Measurements from ENCODE around the gene PCDHA9.
"Not testable (repeated sequence)": the region's sequence is repeated elsewhere in the genome, so short reads cannot be mapped to it uniquely, and the experiment has no call there.

Gene PCDHA9

DNA sequence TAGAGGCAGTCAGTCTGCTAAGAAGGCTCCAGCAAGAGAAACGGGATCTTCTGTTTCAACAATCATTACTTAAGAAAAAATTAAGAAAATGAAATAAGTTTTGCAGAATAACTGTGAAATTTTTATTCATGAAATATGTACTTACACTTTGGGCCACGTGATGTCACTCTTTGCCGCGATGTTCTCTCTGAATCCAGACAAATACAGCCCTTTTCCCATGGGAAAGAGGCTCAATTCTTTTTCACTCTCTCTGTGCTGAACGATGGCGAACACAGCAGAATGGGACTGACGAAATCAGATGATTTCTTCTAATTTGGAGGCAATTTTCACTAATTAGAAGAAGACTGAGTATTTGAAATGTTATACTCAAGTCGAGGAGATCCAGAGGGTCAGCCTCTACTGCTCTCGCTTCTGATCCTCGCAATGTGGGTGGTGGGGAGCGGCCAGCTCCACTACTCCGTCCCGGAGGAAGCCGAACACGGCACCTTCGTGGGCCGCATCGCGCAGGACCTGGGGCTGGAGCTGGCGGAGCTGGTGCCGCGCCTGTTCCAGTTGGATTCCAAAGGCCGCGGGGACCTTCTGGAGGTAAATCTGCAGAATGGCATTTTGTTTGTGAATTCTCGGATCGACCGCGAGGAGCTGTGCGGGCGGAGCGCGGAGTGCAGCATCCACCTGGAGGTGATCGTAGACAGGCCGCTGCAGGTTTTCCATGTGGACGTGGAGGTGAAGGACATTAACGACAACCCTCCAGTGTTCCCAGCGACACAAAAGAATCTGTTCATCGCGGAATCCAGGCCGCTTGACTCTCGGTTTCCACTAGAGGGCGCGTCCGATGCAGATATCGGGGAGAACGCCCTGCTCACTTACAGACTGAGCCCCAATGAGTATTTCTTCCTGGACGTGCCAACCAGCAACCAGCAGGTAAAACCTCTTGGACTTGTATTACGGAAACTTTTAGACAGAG lies at the start of gene PCDHA9:
Gene PCDHA9 (plus strand): TSS at position 244 of the 964 bp plus-strand sequence. CDS start 114 bp downstream, at position 358.
- H3K36me3 ChIP-seq (ENCODE audit: control insufficient read depth, low read depth, low read length); H3K4me1 ChIP-seq (ENCODE audit: control insufficient read depth, low read depth, low read length); H3K9me3 ChIP-seq (ENCODE audit: control insufficient read depth, low read depth, low read length); H3K9ac ChIP-seq (ENCODE audit: low read length); H3K27me3 ChIP-seq (ENCODE audit: control insufficient read depth, insufficient read depth, low read length); H3K27ac ChIP-seq (ENCODE audit: low read length); H3K4me3 ChIP-seq (ENCODE audit: low read length): not testable (repeated sequence)

GRCh38 chr5:140800816-140801493 lies 47.2 kb upstream of the PCDHA9 start, which contains the start of gene PCDHA3:
PCDHA3 (plus strand) TSS chr5:140801057.
- H3K4me3 ChIP-seq (ENCODE audit: low read length): no peak within 1 kb of the TSS
- H3K4me1 ChIP-seq (ENCODE audit: control insufficient read depth, low read depth, low read length): peaks cover under 1% of the 10 kb centered on the region
- no peaks in the 10 kb centered on the region for H3K36me3 ChIP-seq (ENCODE audit: control insufficient read depth, low read depth, low read length)
- no peaks in the 10 kb centered on the region for H3K27me3 ChIP-seq (ENCODE audit: control insufficient read depth, insufficient read depth, low read length)
- no peak within 1 kb of the TSS for H3K27ac ChIP-seq (ENCODE audit: low read length)
- peaks cover 13% of the 10 kb centered on the region for H3K9me3 ChIP-seq (ENCODE audit: control insufficient read depth, low read depth, low read length)
- H3K9ac ChIP-seq (ENCODE audit: low read length): no peak within 1 kb of the TSS

GRCh38 chr5:140801494-140801841 lies 46.7 kb upstream of the PCDHA9 start:
- Histone ChIP-seq H3K9me3 (ENCODE audit: control insufficient read depth, low read depth, low read length) (peaks cover 13% of the 10 kb centered on the region), H3K9ac (ENCODE audit: low read length) (no peak overlapping the region), H3K27me3 (ENCODE audit: control insufficient read depth, insufficient read depth, low read length) (no peaks in the 10 kb centered on the region), H3K27ac (ENCODE audit: low read length) (no peak overlapping the region), H3K4me3 (ENCODE audit: low read length) (no peak overlapping the region), H3K36me3 (ENCODE audit: control insufficient read depth, low read depth, low read length) (no peaks in the 10 kb centered on the region), H3K4me1 (ENCODE audit: control insufficient read depth, low read depth, low read length) (peaks cover 5% of the 10 kb centered on the region)

GRCh38 chr5:140802381-140802780 lies 45.8 kb upstream of the PCDHA9 start:
- H3K4me3 ChIP-seq (ENCODE audit: low read length); H3K4me1 ChIP-seq (ENCODE audit: control insufficient read depth, low read depth, low read length); H3K27me3 ChIP-seq (ENCODE audit: control insufficient read depth, insufficient read depth, low read length); H3K36me3 ChIP-seq (ENCODE audit: control insufficient read depth, low read depth, low read length); H3K9me3 ChIP-seq (ENCODE audit: control insufficient read depth, low read depth, low read length); H3K9ac ChIP-seq (ENCODE audit: low read length); H3K27ac ChIP-seq (ENCODE audit: low read length): not testable (repeated sequence)

GRCh38 chr5:140802781-140803271 lies 45.4 kb upstream of the PCDHA9 start:
- Histone ChIP-seq H3K4me3 (ENCODE audit: low read length) (no peak overlapping the region), H3K9me3 (ENCODE audit: control insufficient read depth, low read depth, low read length) (peaks cover 10% of the 10 kb centered on the region), H3K4me1 (ENCODE audit: control insufficient read depth, low read depth, low read length) (peaks cover 7% of the 10 kb centered on the region), H3K9ac (ENCODE audit: low read length) (no peak overlapping the region), H3K27ac (ENCODE audit: low read length) (no peak overlapping the region), H3K27me3 (ENCODE audit: control insufficient read depth, insufficient read depth, low read length) (no peaks in the 10 kb centered on the region), H3K36me3 (ENCODE audit: control insufficient read depth, low read depth, low read length) (no peaks in the 10 kb centered on the region)

GRCh38 chr5:140806834-140807775 lies 41.1 kb upstream of the PCDHA9 start, which contains the start of gene PCDHA4:
PCDHA4 (plus strand) TSS chr5:140807068.
- peak within 1 kb of the TSS; percentile 92 for H3K9ac ChIP-seq (ENCODE audit: low read length)
- H3K27me3 ChIP-seq (ENCODE audit: control insufficient read depth, insufficient read depth, low read length): no peaks in the 10 kb centered on the region
- H3K9me3 ChIP-seq (ENCODE audit: control insufficient read depth, low read depth, low read length): peaks cover under 1% of the 10 kb centered on the region
- H3K4me1 ChIP-seq (ENCODE audit: control insufficient read depth, low read depth, low read length): peaks cover 7% of the 10 kb centered on the region
- H3K36me3 ChIP-seq (ENCODE audit: control insufficient read depth, low read depth, low read length): no peaks in the 10 kb centered on the region
- H3K27ac ChIP-seq (ENCODE audit: low read length): peak within 1 kb of the TSS; percentile 46
- H3K4me3 ChIP-seq (ENCODE audit: low read length): peak within 1 kb of the TSS; percentile 95

GRCh38 chr5:140808241-140808888 lies 39.8 kb upstream of the PCDHA9 start:
- not testable (repeated sequence) for H3K27ac ChIP-seq (ENCODE audit: low read length); H3K4me1 ChIP-seq (ENCODE audit: control insufficient read depth, low read depth, low read length); H3K27me3 ChIP-seq (ENCODE audit: control insufficient read depth, insufficient read depth, low read length); H3K36me3 ChIP-seq (ENCODE audit: control insufficient read depth, low read depth, low read length); H3K9ac ChIP-seq (ENCODE audit: low read length); H3K9me3 ChIP-seq (ENCODE audit: control insufficient read depth, low read depth, low read length)
- peak overlapping the region; percentile 95 for H3K4me3 ChIP-seq (ENCODE audit: low read length)

GRCh38 chr5:140808889-140809291 lies 39.3 kb upstream of the PCDHA9 start:
- H3K9ac ChIP-seq (ENCODE audit: low read length): no peak overlapping the region
- no peaks in the 10 kb centered on the region for H3K36me3 ChIP-seq (ENCODE audit: control insufficient read depth, low read depth, low read length)
- H3K27ac ChIP-seq (ENCODE audit: low read length): no peak overlapping the region
- no peak overlapping the region for H3K4me3 ChIP-seq (ENCODE audit: low read length)
- H3K9me3 ChIP-seq (ENCODE audit: control insufficient read depth, low read depth, low read length): no peaks in the 10 kb centered on the region
- peaks cover 7% of the 10 kb centered on the region for H3K4me1 ChIP-seq (ENCODE audit: control insufficient read depth, low read depth, low read length)
- no peaks in the 10 kb centered on the region for H3K27me3 ChIP-seq (ENCODE audit: control insufficient read depth, insufficient read depth, low read length)

DNA sequence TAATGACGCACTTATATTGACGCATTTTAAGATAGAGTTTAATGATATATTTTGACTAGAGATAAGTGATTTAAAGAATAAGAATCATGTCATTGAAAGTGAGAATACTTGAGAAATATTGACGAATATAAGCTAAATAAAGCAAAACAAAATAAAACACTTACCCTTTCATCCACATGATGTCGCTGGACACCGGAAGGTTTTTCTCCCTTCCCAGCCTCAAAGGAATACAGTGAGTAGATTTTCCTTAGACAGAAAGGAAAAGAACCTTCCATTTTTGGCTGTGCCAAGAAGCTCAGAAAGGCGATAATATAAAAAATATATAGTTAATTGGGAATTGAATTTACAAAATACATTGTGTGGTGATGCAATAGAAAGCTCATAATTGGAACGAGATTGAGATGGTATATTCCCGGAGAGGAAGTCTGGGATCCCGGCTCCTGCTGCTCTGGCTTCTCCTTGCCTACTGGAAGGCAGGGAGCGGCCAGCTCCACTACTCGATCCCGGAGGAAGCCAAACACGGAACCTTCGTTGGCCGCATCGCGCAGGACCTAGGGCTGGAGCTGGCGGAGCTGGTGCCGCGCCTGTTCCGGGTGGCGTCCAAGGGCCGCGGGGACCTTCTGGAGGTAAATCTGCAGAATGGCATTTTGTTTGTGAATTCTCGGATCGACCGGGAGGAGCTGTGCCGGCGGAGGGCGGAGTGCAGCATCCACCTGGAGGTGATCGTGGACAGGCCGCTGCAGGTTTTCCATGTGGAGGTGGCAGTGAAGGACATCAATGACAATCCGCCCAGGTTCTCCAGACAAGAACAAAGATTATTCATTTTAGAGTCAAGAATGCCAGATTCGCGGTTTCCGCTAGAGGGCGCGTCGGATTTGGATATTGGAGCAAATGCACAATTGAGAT lies 26.6 kb upstream of the PCDHA9 start, which contains the start of gene PCDHA5:
Gene PCDHA5 (plus strand): TSS at position 239 of the 906 bp plus-strand sequence.
- no peaks in the 10 kb centered on the region for H3K27me3 ChIP-seq (ENCODE audit: control insufficient read depth, insufficient read depth, low read length)
- no peaks in the 10 kb centered on the region for H3K4me1 ChIP-seq (ENCODE audit: control insufficient read depth, low read depth, low read length)
- H3K9ac ChIP-seq (ENCODE audit: low read length): no peak within 1 kb of the TSS
- no peaks in the 10 kb centered on the region for H3K36me3 ChIP-seq (ENCODE audit: control insufficient read depth, low read depth, low read length)
- H3K4me3 ChIP-seq (ENCODE audit: low read length): no peak within 1 kb of the TSS
- no peak within 1 kb of the TSS for H3K27ac ChIP-seq (ENCODE audit: low read length)
- H3K9me3 ChIP-seq (ENCODE audit: control insufficient read depth, low read depth, low read length): no peaks in the 10 kb centered on the region

- Histone ChIP-seq H3K9ac (ENCODE audit: low read length) (no peak overlapping the region), H3K9me3 (ENCODE audit: control insufficient read depth, low read depth, low read length) (no peaks in the 10 kb centered on the region), H3K36me3 (ENCODE audit: control insufficient read depth, low read depth, low read length) (no peaks in the 10 kb centered on the region), H3K4me3 (ENCODE audit: low read length) (no peak overlapping the region), H3K27ac (ENCODE audit: low read length) (no peak overlapping the region), H3K4me1 (ENCODE audit: control insufficient read depth, low read depth, low read length) (no peaks in the 10 kb centered on the region), H3K27me3 (ENCODE audit: control insufficient read depth, insufficient read depth, low read length) (no peaks in the 10 kb centered on the region)
Measured at GRCh38 chr5:140822281-140822629, 25.9 kb upstream of the PCDHA9 start.
